GM10248 (cell line): ENCODE data around the gene SLC6A6.
"Not testable (repeated sequence)": the region's sequence is repeated elsewhere in the genome, so short reads cannot be mapped to it uniquely, and the experiment has no call there.

Experiments
- CTCF ChIA-PET: fragments of 300-600 bp; sonication (Branson Sonifier 250); formaldehyde crosslinking; extraction: SDS; loops from one replicate; lab custom pipeline; 2021; ENCODE audit warnings: antibody characterized with exemption; lab: Yijun Ruan, JAX
- POLR2A ChIA-PET: fragments of 350-650 bp; sonication (Branson Sonifier 250); formaldehyde crosslinking; extraction: SDS; loops from one replicate; lab custom pipeline; 2020; ENCODE audit warnings: antibody characterized with exemption; lab: Yijun Ruan, JAX
- DNase-seq: peaks from one replicate; pipeline ENCODE4 v3.0.0; 2012; ENCODE audit errors: extremely low spot score
- TF ChIP-seq, protein P1 (sequence below): IDR thresholded peaks from 2 replicates; pipeline ENCODE4 v1.5.1; 2012; ENCODE audit warnings: mild to moderate bottlenecking, low read depth; ENCODE audit errors: extremely low read depth, missing control alignments, control extremely low read depth

Gene SLC6A6

GRCh38 chr3:14406766-14407165 is 4.4 kb downstream of the SLC6A6 start:
- TF ChIP-seq, protein P1, sequence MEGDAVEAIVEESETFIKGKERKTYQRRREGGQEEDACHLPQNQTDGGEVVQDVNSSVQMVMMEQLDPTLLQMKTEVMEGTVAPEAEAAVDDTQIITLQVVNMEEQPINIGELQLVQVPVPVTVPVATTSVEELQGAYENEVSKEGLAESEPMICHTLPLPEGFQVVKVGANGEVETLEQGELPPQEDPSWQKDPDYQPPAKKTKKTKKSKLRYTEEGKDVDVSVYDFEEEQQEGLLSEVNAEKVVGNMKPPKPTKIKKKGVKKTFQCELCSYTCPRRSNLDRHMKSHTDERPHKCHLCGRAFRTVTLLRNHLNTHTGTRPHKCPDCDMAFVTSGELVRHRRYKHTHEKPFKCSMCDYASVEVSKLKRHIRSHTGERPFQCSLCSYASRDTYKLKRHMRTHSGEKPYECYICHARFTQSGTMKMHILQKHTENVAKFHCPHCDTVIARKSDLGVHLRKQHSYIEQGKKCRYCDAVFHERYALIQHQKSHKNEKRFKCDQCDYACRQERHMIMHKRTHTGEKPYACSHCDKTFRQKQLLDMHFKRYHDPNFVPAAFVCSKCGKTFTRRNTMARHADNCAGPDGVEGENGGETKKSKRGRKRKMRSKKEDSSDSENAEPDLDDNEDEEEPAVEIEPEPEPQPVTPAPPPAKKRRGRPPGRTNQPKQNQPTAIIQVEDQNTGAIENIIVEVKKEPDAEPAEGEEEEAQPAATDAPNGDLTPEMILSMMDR, result no peak
- CTCF ChIA-PET, result interaction anchor here (1.0 to 4.2 kb wide), 3 partner anchors 10 to 19 kb away, joined by 4 to 18 read pairs (median 4); no protein-coding TSS in a partner anchor
- no peak for DNase-seq
- POLR2A ChIA-PET, result no interaction called here

- TF ChIP-seq, protein P1, result no peak
- ChIA-PET POLR2A (no interaction called here), CTCF (interaction anchor here (1.0 to 4.2 kb wide), 4 partner anchors 9 to 204 kb away, joined by 4 to 18 read pairs (median 4); no protein-coding TSS in a partner anchor)
- no peak for DNase-seq
Measured at GRCh38 chr3:14407203-14407602, 4.8 kb downstream of the SLC6A6 start.

GRCh38 chr3:14409779-14410063 is 7.3 kb downstream of the SLC6A6 start:
- ChIA-PET POLR2A (interaction anchor here (0.7 kb wide), 1 partner anchor 78 kb away, joined by 6 read pairs; no protein-coding TSS in a partner anchor), CTCF (interaction anchor here (4.2 kb wide), 1 partner anchor 16 kb away, joined by 18 read pairs; no protein-coding TSS in a partner anchor)
- not testable (repeated sequence) for DNase-seq

DNA sequence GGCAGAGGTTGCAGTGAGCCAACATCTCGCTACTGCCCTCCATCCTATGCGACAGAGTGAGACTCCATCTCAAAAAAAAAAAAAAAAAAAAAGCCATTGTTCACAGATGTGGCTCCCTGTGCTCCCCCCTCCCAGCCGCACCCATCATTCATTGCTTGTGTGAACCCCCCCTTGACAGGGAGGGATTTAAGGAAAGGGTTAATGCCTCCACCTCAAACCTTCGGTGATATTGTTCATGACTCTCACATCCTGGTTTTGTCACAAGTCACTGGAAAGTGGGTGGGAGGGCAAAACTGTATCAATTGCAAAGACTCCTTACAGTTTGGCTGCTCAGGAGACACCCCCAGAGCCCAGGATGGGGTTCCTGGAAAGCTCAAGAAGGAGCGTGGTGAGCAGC is 7.7 kb downstream of the SLC6A6 start:
- no peak for DNase-seq
- ChIA-PET CTCF (no interaction called here), POLR2A (interaction anchor here (0.7 kb wide), 1 partner anchor 78 kb away, joined by 6 read pairs; no protein-coding TSS in a partner anchor)
- TF ChIP-seq, protein P1, result no peak

DNA sequence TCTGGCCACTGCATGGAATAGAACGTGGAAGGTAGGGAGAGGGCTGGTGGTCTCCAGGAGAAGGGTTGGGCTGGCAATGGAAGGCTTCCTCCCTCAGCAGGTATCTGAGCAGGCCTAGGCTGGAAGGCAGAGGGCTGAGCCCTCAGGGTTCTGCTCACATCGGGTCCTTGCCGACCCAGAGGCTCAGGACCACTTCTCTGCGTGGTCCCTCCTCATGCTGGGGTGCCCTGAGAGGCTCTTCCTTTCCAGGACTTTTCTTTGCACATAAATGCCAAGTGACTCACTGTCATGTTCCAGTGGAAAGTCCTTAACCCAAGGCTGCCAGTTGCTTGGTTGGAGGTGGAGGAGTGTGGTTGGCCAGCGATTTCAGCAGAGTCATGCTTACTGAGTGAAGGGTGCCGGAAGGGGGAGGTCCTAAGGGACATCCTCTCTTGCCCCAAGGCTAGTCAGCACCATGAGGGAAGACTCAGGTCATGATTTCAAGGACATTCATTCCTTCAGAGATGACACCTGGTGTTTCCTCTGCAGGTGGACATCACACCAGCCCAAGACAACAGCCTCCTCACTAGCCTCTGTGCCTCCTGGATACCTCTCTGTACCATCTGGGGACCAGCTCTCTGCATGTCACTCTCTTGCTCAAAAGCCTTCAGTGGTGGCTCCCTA is 8.2 kb downstream of the SLC6A6 start:
- no peak for DNase-seq
- ChIA-PET CTCF (interaction anchor here (1.4 kb wide), 1 partner anchor 10 kb away, joined by 3 read pairs; no protein-coding TSS in a partner anchor), POLR2A (no interaction called here)
- TF ChIP-seq, protein P1, result no peak

DNA sequence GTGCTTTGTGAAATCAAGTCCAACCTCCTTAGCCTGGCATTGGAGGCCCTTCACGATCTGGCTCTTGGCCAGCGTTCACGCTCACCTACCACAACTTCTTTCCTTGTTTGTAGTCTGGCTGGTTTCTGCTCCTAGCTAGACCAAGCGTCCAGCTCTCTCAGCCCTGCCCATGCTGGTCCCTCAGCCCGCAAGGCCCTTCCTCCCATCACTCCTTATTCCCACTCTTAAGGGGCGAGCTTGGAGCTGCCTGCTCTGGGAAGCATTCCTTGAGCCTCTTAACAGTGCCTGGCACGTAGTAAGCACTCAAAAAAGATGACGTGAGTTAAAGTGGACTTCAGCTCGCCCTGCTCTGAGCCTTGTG is 8.7 kb downstream of the SLC6A6 start:
- ChIA-PET POLR2A (no interaction called here), CTCF (interaction anchor here (1.4 kb wide), 1 partner anchor 11 kb away, joined by 3 read pairs; no protein-coding TSS in a partner anchor)
- DNase-seq, result no peak
- TF ChIP-seq, protein P1, result no peak

DNA sequence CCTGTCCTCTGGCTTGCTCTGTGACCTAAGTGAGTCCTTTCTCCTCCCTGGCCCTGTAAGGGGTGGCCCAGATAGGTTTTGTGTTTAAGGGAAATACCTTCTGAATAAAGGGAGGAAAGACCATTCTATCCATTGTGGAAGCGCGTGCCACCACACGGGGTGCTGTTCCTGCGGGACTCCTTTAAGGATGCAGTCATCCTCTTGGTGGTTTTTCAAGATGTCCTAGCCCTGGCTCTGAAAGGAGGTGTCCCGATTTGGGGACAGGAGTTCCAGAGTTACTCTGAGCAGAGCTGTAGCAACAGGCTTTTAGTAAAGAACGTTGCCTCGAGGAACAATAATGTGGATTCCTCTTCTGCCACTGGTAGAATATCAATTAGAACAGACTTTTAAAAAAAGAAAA is 9.6 kb downstream of the SLC6A6 start:
- ChIA-PET CTCF (interaction anchor here (1.0 kb wide), 1 partner anchor 20 kb away, joined by 3 read pairs; no protein-coding TSS in a partner anchor), POLR2A (no interaction called here)
- DNase-seq, result no peak
- TF ChIP-seq, protein P1, result no peak
